Uterus (tissue), 2 donors: Measurements from ENCODE around the gene CRYBG2.

Experiments
- CTCF ChIP-seq, 4 experiments: fragments of 200-600 bp in 2 of 4; fragments of 450-650 bp in 2 of 4; sonication (generic) in 2 of 4; IDR thresholded peaks; one replicate each; pipeline ENCODE4 v1.5.1; 2016 to 2019; ENCODE audit warnings: antibody characterized with exemption in 4 of 4, mild to moderate bottlenecking in 2 of 4, moderate library complexity in 1 of 4
- POLR2A ChIP-seq, 2 donors: fragments of 450-650 bp; IDR thresholded peaks; one replicate each; pipeline ENCODE4 v1.6.1; 2016; ENCODE audit warnings: antibody characterized with exemption in 2 of 2, mild to moderate bottlenecking in 1 of 2, moderate library complexity in 1 of 2

- TF ChIP-seq CTCF (IDR thresholded peaks at IDR 0.05) (no peak), POLR2A (IDR thresholded peaks at IDR 0.05) (no peak)
Observed at GRCh38 chr1:26317146-26317545, 36.8 kb downstream of the CRYBG2 start.
